Caco-2 (cell line): ENCODE data around the gene SH3GL2. TPM values are rescaled to one million over a fixed set of nuclear protein-coding genes. Genes with fewer than 3 reads are reported as not detected.

ENCODE experiments used
- BruUV-seq: library from RNA; stranded (reverse); fragments of 400-500 nt; replicated peaks from 2 replicates; lab custom pipeline; 2021; lab: Mats Ljungman, UMichigan
- CTCF ChIA-PET: fragments of 300-600 bp; sonication (Branson Sonifier 250); formaldehyde crosslinking; loops from one replicate; lab custom pipeline; 2022; ENCODE audit warnings: antibody characterized with exemption; lab: Charles Lee
- POLR2A ChIA-PET: fragments of 300-600 bp; sonication (Branson Sonifier 250); formaldehyde crosslinking; loops from one replicate; lab custom pipeline; 2022; ENCODE audit warnings: antibody characterized with exemption; lab: Charles Lee
- DNase-seq, 2 experiments: peaks; one replicate each; pipeline versions ENCODE4 v3.0.0 to v3.0.0-alpha.2; 2020 to 2022
- H3K27me3 ChIP-seq: replicated peaks from 2 replicates; pipeline ENCODE4 v1.6.0; 2011; ENCODE audit warnings: low read length; ENCODE audit not compliant: control insufficient read depth, insufficient read depth
- H3K36me3 ChIP-seq: 2 replicates; pipeline ENCODE4 v1.5.1; 2011; ENCODE audit warnings: low read length; ENCODE audit not compliant: control insufficient read depth, insufficient read depth
- H3K4me1 ChIP-seq: fragments of 250-450 bp; sonication (Bioruptor Pico); 2 replicates; pipeline ENCODE4 v1.5.1; 2020; ENCODE audit warnings: mild to moderate bottlenecking
- H3K4me3 ChIP-seq: 2 replicates; pipeline ENCODE4 v1.5.1; 2011; ENCODE audit warnings: low read depth, mild to moderate bottlenecking, control low read depth, low read length
- H3K9me3 ChIP-seq: fragments of 250-450 bp; sonication (Bioruptor Pico); 2 replicates; pipeline ENCODE4 v1.5.1; 2020; ENCODE audit warnings: mild to moderate bottlenecking, moderate library complexity
- H3K27ac Mint-ChIP-seq: one replicate; pipeline ENCODE4 v1.8.0; 2022; ENCODE audit warnings: mixed read lengths; ENCODE audit not compliant: unreplicated experiment
- H3K27me3 Mint-ChIP-seq: one replicate; pipeline ENCODE4 v1.8.0; 2022; ENCODE audit warnings: mixed read lengths; ENCODE audit not compliant: insufficient read depth, unreplicated experiment
- H3K36me3 Mint-ChIP-seq: one replicate; pipeline ENCODE4 v1.8.0; 2022; ENCODE audit warnings: mild to moderate bottlenecking, mixed read lengths; ENCODE audit not compliant: insufficient read depth, unreplicated experiment
- H3K4me1 Mint-ChIP-seq: one replicate; pipeline ENCODE4 v1.8.0; 2022; ENCODE audit warnings: low read depth, mixed read lengths; ENCODE audit not compliant: unreplicated experiment
- H3K4me3 Mint-ChIP-seq: one replicate; pipeline ENCODE4 v1.8.0; 2022; ENCODE audit warnings: mild to moderate bottlenecking, moderate library complexity, mixed read lengths; ENCODE audit not compliant: unreplicated experiment
- H3K9me3 Mint-ChIP-seq: one replicate; pipeline ENCODE4 v1.8.0; 2022; ENCODE audit warnings: mixed read lengths; ENCODE audit not compliant: unreplicated experiment
- CTCF ChIP-seq, 2 experiments: fragments of 200-600 bp in 1 of 2; IDR thresholded peaks; 1 replicate in 1 of 2; 2 replicates in 1 of 2; pipeline versions ENCODE4 v1.5.1 to v1.8.0; 2011 to 2022; ENCODE audit warnings: antibody characterized with exemption in 1 of 2, control low read depth in 1 of 2, inconsistent platforms in 1 of 2, low read depth in 1 of 2, low read length in 1 of 2, mild to moderate bottlenecking in 1 of 2, moderate library complexity in 1 of 2; ENCODE audit not compliant: insufficient read depth in 1 of 2, severe bottlenecking in 1 of 2, unreplicated experiment in 1 of 2
- intact Hi-C: fragments of 100-400 bp; cut with micrococcal nuclease; formaldehyde crosslinking; loops from one replicate; pipeline ENCODE4 v1.10.0; 2022; ENCODE audit not compliant: unreplicated experiment
- total RNA-seq: library from RNA; stranded (reverse); gene quantifications from 2 replicates; pipeline ENCODE4 v1.2.3, GENCODE V29; 2022

SH3GL2 gene
- total RNA-seq, 1 experiment from 2014 or later, result not detected

- no peaks in the 10 kb centered on the region for H3K4me1 Mint-ChIP-seq
- H3K27me3 ChIP-seq, result no peaks in the 10 kb centered on the region
- H3K36me3 ChIP-seq, result no peaks in the 10 kb centered on the region
- CTCF ChIA-PET, result no interaction called here
- no peaks in the 10 kb centered on the region for H3K9me3 Mint-ChIP-seq
- no peak overlapping the region for H3K27ac Mint-ChIP-seq
- POLR2A ChIA-PET, result no interaction called here
- no peak for DNase-seq
- peaks cover 9% of the 10 kb centered on the region for H3K27me3 Mint-ChIP-seq
- H3K4me3 ChIP-seq, result no peak overlapping the region
- no peaks in the 10 kb centered on the region for H3K4me1 ChIP-seq
- no peaks in the 10 kb centered on the region for H3K9me3 ChIP-seq
- TF ChIP-seq CTCF (IDR thresholded peaks at IDR 0.05; ENCODE audit: insufficient read depth in 1 of 2, low read depth in 1 of 2, low read length in 1 of 2, severe bottlenecking in 1 of 2, unreplicated experiment in 1 of 2), result no peak
- BruUV-seq, result no TSS peak
- no peaks in the 10 kb centered on the region for H3K36me3 Mint-ChIP-seq
- intact Hi-C loops, result no loop called here
- no peak overlapping the region for H3K4me3 Mint-ChIP-seq
Measured at GRCh38 chr9:17829812-17830385, 251.0 kb downstream of the SH3GL2 start.

- H3K4me3 ChIP-seq, result no peak overlapping the region
- no peaks in the 10 kb centered on the region for H3K9me3 ChIP-seq
- H3K27me3 ChIP-seq, result no peaks in the 10 kb centered on the region
- no peaks in the 10 kb centered on the region for H3K9me3 Mint-ChIP-seq
- H3K27me3 Mint-ChIP-seq, result peaks cover 9% of the 10 kb centered on the region
- H3K36me3 Mint-ChIP-seq, result no peaks in the 10 kb centered on the region
- intact Hi-C loops, result no loop called here
- no peak for DNase-seq
- BruUV-seq, result no TSS peak
- no peaks in the 10 kb centered on the region for H3K36me3 ChIP-seq
- TF ChIP-seq CTCF (IDR thresholded peaks at IDR 0.05; ENCODE audit: insufficient read depth in 1 of 2, low read depth in 1 of 2, low read length in 1 of 2, severe bottlenecking in 1 of 2, unreplicated experiment in 1 of 2), result no peak
- CTCF ChIA-PET, result no interaction called here
- H3K4me1 Mint-ChIP-seq, result no peaks in the 10 kb centered on the region
- POLR2A ChIA-PET, result no interaction called here
- no peak overlapping the region for H3K27ac Mint-ChIP-seq
- H3K4me3 Mint-ChIP-seq, result no peak overlapping the region
- no peaks in the 10 kb centered on the region for H3K4me1 ChIP-seq
Measured at GRCh38 chr9:17832812-17833211, 253.9 kb downstream of the SH3GL2 start.

GRCh38 chr9:17833846-17834245, 255.0 kb downstream of the SH3GL2 start:
- H3K9me3 ChIP-seq, result no peaks in the 10 kb centered on the region
- H3K36me3 Mint-ChIP-seq, result no peaks in the 10 kb centered on the region
- no TSS peak for BruUV-seq
- ChIA-PET CTCF (no interaction called here), POLR2A (no interaction called here)
- TF ChIP-seq CTCF (IDR thresholded peaks at IDR 0.05; ENCODE audit: insufficient read depth in 1 of 2, low read depth in 1 of 2, low read length in 1 of 2, severe bottlenecking in 1 of 2, unreplicated experiment in 1 of 2), result no peak
- H3K27me3 Mint-ChIP-seq, result peaks cover 6% of the 10 kb centered on the region
- DNase-seq, result no peak
- no peak overlapping the region for H3K4me3 ChIP-seq
- H3K4me1 ChIP-seq, result no peaks in the 10 kb centered on the region
- no peaks in the 10 kb centered on the region for H3K36me3 ChIP-seq
- no peaks in the 10 kb centered on the region for H3K4me1 Mint-ChIP-seq
- no peaks in the 10 kb centered on the region for H3K27me3 ChIP-seq
- H3K9me3 Mint-ChIP-seq, result no peaks in the 10 kb centered on the region
- H3K4me3 Mint-ChIP-seq, result no peak overlapping the region
- intact Hi-C loops, result no loop called here
- no peak overlapping the region for H3K27ac Mint-ChIP-seq
